ENCODE results near the gene TOLLIP. TPM values are rescaled to one million over a fixed set of nuclear protein-coding genes. Genes with fewer than 3 reads are reported as not detected.

TOLLIP gene
- total and polyA plus RNA-seq, 2 of the 4 experiments (the other 2 are of a cell fraction): 19.7 to 42.9 TPM

DNA sequence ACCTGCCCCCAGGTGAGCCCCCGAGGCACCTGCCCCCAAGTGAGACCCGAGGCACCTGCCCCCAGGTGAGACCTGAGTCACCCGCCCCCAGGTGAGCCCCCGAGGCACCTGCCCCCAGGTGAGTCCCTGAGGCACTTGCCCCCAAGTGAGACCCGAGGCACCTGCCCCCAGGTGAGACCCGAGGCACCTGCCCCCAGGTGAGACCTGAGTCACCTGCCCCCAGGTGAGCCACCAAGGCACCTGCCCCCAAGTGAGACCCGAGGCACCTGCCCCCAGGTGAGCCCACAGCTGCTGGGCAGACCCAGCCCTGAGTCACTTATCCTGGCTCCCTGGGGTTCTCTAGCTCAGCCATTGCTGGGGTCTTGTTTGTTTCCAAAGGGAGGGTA is 50.4 kb downstream of the TOLLIP start:
- Histone ChIP-seq H2AFZ (replicated peaks; ENCODE audit: low read length, poor library complexity) (no peak overlapping the region), H3K9ac (ENCODE audit: low read depth, low read length) (no peak overlapping the region), H2AK9ac (replicated peaks; ENCODE audit: low read depth, low read length, poor library complexity) (no peak overlapping the region), H3K27me3 (ENCODE audit: control insufficient read depth, insufficient read depth, low read length) (no peaks in the 10 kb centered on the region), H3K27ac (ENCODE audit: insufficient read depth, low read length) (no peak overlapping the region), H4K91ac (ENCODE audit: insufficient read depth, low read depth, low read length) (no peak overlapping the region), H3K4me3 (ENCODE audit: insufficient read depth, low read depth, low read length) (no peak overlapping the region), H3K9me1 (ENCODE audit: insufficient read depth, low read length) (peaks cover 5% of the 10 kb centered on the region; the same call in 1 of the 2 replicates), H4K20me1 (ENCODE audit: insufficient read depth, low read length) (no peaks in the 10 kb centered on the region), H2BK15ac (ENCODE audit: low read depth, low read length) (no peak overlapping the region), H2AK5ac (ENCODE audit: low read depth, low read length) (no peak overlapping the region), H3K56ac (ENCODE audit: extremely low read depth, insufficient read depth, low read length) (no peak overlapping the region), H3K36me3 (ENCODE audit: control insufficient read depth, insufficient read depth, low read length) (no peaks in the 10 kb centered on the region), H3K4ac (ENCODE audit: low read depth, low read length) (no peak overlapping the region), H2BK120ac (ENCODE audit: low read depth, low read length) (no peak overlapping the region), H3K4me2 (ENCODE audit: low read depth, low read length) (no peak overlapping the region), H3K18ac (ENCODE audit: low read depth, low read length) (no peak overlapping the region), H4K8ac (ENCODE audit: low read depth in 2 of 2, low read length in 2 of 2) (no peak overlapping the region), H3K23ac (ENCODE audit: low read depth, low read length) (no peak overlapping the region), H3K4me1 (ENCODE audit: control insufficient read depth, insufficient read depth, low read length) (peaks cover 11% of the 10 kb centered on the region), H3K9me3 (ENCODE audit: control insufficient read depth, insufficient read depth, low read length) (peaks cover under 1% of the 10 kb centered on the region; the same call in 1 of the 2 replicates), H4K5ac (ENCODE audit: low read depth, low read length) (no peak overlapping the region), H3K79me1 (ENCODE audit: low read depth in 1 of 2, low read length in 2 of 2) (no peaks in the 10 kb centered on the region), H2BK5ac (ENCODE audit: low read depth, low read length, poor library complexity, severe bottlenecking) (no peak overlapping the region), H2BK20ac (ENCODE audit: low read depth, low read length) (no peak overlapping the region), H3K14ac (replicated peaks; ENCODE audit: low read depth, low read length) (no peak overlapping the region)
- dilution Hi-C loops (cut with HindIII; ENCODE audit: low sequenced_read_pairs, unreplicated experiment) (no loop called here), intact Hi-C loops (cut with micrococcal nuclease) (no loop called here), in situ Hi-C loops (cut with MboI; ENCODE audit: low sequenced_read_pairs) (no loop called here)
- DNase-seq: no peak
- ChIA-PET CTCF (no interaction called here), POLR2A (ENCODE audit: unreplicated experiment) (no interaction called here)
- TF ChIP-seq BHLHE40 (IDR thresholded peaks at IDR 0.05; ENCODE audit: low read depth, low read length) (no peak), CHD1 (IDR thresholded peaks at IDR 0.05; ENCODE audit: low read depth, low read length) (no peak), SMC3 (IDR thresholded peaks at IDR 0.05; ENCODE audit: low read depth, low read length) (no peak), POLR2A (IDR thresholded peaks at IDR 0.05; ENCODE audit: low read depth, low read length) (no peak), MAZ (IDR thresholded peaks at IDR 0.05; ENCODE audit: borderline replicate concordance, low read depth, low read length) (no peak), RCOR1 (IDR thresholded peaks at IDR 0.05; ENCODE audit: insufficient replicate concordance, low read length) (no peak)
- TF ChIP-seq, protein P1, sequence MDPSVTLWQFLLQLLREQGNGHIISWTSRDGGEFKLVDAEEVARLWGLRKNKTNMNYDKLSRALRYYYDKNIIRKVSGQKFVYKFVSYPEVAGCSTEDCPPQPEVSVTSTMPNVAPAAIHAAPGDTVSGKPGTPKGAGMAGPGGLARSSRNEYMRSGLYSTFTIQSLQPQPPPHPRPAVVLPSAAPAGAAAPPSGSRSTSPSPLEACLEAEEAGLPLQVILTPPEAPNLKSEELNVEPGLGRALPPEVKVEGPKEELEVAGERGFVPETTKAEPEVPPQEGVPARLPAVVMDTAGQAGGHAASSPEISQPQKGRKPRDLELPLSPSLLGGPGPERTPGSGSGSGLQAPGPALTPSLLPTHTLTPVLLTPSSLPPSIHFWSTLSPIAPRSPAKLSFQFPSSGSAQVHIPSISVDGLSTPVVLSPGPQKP (IDR thresholded peaks at IDR 0.05; ENCODE audit: borderline replicate concordance, low read depth, low read length): no peak
- TF ChIP-seq, protein P2, sequence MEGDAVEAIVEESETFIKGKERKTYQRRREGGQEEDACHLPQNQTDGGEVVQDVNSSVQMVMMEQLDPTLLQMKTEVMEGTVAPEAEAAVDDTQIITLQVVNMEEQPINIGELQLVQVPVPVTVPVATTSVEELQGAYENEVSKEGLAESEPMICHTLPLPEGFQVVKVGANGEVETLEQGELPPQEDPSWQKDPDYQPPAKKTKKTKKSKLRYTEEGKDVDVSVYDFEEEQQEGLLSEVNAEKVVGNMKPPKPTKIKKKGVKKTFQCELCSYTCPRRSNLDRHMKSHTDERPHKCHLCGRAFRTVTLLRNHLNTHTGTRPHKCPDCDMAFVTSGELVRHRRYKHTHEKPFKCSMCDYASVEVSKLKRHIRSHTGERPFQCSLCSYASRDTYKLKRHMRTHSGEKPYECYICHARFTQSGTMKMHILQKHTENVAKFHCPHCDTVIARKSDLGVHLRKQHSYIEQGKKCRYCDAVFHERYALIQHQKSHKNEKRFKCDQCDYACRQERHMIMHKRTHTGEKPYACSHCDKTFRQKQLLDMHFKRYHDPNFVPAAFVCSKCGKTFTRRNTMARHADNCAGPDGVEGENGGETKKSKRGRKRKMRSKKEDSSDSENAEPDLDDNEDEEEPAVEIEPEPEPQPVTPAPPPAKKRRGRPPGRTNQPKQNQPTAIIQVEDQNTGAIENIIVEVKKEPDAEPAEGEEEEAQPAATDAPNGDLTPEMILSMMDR (conservative IDR thresholded peaks at IDR 0.05; ENCODE audit: low read depth, low read length): no peak
- no TSS peak for BruUV-seq (replicated peaks)
- no peak for ATAC-seq (ENCODE audit: low read depth)
- WGBS, 2 experiments (ENCODE audit: extremely low coverage in 2 of 2, insufficient read length in 1 of 2): no CpG with 5 or more reads among the region's 7 CpGs

Measured in IMR-90 (cell line).